IgD-negative memory B cell (primary cell): ENCODE results near the gene CLIC1. TPM values are rescaled to one million over a fixed set of nuclear protein-coding genes. Genes with fewer than 3 reads are reported as not detected.

Experiments
- H3K27ac Mint-ChIP-seq, 3 donors: one replicate each; pipeline ENCODE4 v1.8.0; 2020 to 2022; ENCODE audit warnings: mild to moderate bottlenecking in 3 of 3, mixed read lengths in 3 of 3, moderate library complexity in 1 of 3
- H3K27me3 Mint-ChIP-seq: one replicate; pipeline ENCODE4 v1.8.0; 2021; ENCODE audit warnings: mixed read lengths
- H3K36me3 Mint-ChIP-seq: one replicate; pipeline ENCODE4 v1.8.0; 2020; ENCODE audit warnings: mild to moderate bottlenecking, mixed read lengths
- H3K4me1 Mint-ChIP-seq, 3 donors: one replicate each; pipeline ENCODE4 v1.8.0; 2020 to 2022; ENCODE audit warnings: mixed read lengths in 3 of 3, mild to moderate bottlenecking in 1 of 3
- H3K4me3 Mint-ChIP-seq, 4 donors: one replicate each; pipeline ENCODE4 v1.8.0; 2020 to 2022; ENCODE audit warnings: mild to moderate bottlenecking in 4 of 4, mixed read lengths in 4 of 4, moderate library complexity in 3 of 4
- H3K9me3 Mint-ChIP-seq, 3 donors: one replicate each; pipeline ENCODE4 v1.8.0; 2020 to 2021; ENCODE audit warnings: mixed read lengths in 3 of 3, mild to moderate bottlenecking in 1 of 3
- polyA plus RNA-seq: library from polyadenylated mRNA; unstranded; fragments of 300-500 nt; fragmentation: Illumina TruSeq; gene quantifications from one replicate; pipeline ENCODE4 v1.2.3, GENCODE V29; 2021

The CLIC1 gene
- polyA plus RNA-seq, 1 donor from 2014 or later: 861 TPM

DNA sequence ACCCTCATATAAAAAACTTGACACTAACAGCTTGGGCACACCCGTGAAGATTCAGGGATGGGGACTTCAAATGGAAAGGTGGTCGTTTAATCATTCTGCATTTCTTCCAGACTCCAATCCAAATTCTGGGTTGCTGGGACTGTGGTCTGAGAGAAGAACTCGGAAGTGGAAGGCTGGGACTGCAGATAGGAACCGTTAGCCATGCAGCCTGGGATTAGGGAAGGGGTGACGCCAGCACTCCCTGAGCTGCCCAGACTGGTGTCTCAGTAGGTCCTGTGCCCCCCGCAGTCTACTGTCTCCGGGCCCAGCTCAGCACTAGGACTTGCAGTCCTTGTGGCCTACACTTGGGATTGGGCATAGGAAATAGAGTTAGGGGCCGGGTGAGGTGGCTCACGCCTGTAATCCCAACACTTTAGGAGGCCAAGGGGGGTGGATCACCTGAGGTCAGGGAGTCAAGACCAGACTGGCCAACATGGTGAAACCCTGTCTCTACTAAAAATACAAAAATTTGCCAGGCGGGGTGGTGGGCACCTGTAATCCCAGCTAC lies 511 bp upstream of the CLIC1 start:
- Mint-ChIP-seq H3K4me1 (peaks cover 32 to 48% (median 45%) of the 10 kb centered on the region in 3 donors), H3K27ac (peak overlapping the region; percentile 0 to 95 (median 93)), H3K36me3 (peaks cover 3% of the 10 kb centered on the region), H3K27me3 (no peaks in the 10 kb centered on the region), H3K9me3 (no peaks in the 10 kb centered on the region), H3K4me3 (peak overlapping the region; percentile 93 to 99 (median 98))

DNA sequence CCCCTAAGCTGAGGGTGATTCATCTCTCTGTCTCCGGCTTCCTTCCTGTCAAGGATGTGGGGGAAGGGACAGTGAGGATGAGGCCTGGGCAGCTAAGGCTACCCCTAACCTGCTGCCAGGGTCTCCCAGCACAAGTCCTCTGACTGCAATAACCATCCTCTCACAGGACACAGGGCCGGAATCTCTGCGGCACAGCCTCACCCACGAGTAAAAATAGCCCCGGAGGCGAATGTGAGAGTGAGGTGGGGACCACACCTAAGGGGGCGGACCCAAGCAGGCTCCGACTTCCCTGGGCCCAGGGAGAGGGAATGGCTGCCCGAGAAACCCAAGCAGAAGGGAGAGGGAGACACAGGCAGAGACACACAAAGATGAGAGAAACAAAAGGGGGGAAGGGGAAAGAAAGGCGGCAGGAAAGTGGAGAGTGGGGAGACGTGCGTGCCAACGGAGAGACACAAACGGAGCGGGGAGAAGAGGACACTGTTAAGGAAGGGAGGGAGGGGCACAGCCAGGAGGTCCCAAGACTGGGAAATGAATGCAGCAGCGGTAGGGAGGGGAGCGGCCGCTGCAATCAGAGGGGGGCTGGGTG lies 1.4 kb downstream of the CLIC1 start:
- Mint-ChIP-seq H3K9me3 (no peaks in the 10 kb centered on the region), H3K27ac (peak overlapping the region; percentile 93 to 98 (median 95)), H3K27me3 (no peaks in the 10 kb centered on the region), H3K4me3 (peak overlapping the region; percentile 93 to 99 (median 98)), H3K4me1 (peaks cover 31 to 46% (median 43%) of the 10 kb centered on the region in 3 donors), H3K36me3 (peaks cover 5% of the 10 kb centered on the region)

DNA sequence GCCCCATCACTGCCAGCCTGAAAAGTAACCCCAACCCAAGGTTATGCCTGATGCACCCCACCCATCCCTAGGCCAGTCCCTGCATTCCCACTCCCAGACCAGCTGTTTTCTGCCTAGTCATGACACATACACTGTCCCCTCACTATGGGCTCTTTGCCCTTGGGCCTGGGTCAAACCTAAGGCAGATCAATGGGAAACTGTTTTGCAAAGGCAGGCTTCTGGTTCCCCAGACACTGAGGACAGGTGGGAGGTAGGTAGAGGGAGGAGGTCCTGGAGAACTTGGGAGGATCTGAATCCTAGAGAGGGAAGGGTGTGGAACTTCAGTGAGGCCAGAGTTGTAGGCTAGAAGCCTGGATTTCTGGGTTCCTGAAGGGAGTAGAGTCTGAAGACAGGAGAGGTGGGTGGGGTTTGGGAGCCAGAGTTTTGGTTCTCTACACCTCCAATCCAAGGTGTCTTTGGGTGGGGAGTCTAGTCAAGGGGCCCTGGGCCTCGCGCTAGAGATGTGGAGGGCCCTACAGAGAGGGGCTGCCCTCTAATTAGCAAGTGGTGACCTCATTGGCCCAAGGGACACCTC lies 2.0 kb downstream of the CLIC1 start:
- H3K27me3 Mint-ChIP-seq: no peaks in the 10 kb centered on the region
- no peaks in the 10 kb centered on the region for H3K9me3 Mint-ChIP-seq
- peak overlapping the region; percentile 93 to 98 (median 95) for H3K27ac Mint-ChIP-seq
- peaks cover 26 to 43% (median 42%) of the 10 kb centered on the region in 3 donors for H3K4me1 Mint-ChIP-seq
- H3K4me3 Mint-ChIP-seq: peak overlapping the region; percentile 93 to 99 (median 98)
- peaks cover 5% of the 10 kb centered on the region for H3K36me3 Mint-ChIP-seq

DNA sequence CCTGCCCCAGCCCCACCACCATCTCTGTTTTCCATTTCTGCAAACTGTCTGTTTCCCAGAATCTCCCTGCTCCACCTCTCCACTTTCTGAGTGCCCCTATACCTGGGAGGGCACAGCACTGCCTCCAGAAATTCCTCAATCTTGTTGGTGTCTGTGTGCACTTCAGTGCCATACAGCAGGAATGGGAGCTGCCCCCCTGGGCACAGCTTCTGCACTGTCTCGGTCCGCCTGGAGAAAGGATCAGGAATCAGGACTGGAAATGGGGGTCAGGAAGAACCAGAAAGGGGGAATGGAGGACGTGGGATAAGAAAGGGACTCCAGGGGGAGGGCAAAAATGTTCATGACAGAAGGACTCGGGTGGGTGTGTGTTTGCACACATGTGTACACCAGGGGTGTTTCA lies 2.6 kb downstream of the CLIC1 start:
- Mint-ChIP-seq H3K9me3 (no peaks in the 10 kb centered on the region), H3K27ac (peak overlapping the region in 2 of 3 donors; percentile 76 to 93), H3K36me3 (peaks cover 5% of the 10 kb centered on the region), H3K4me1 (peaks cover 25 to 40% (median 40%) of the 10 kb centered on the region in 3 donors), H3K27me3 (no peaks in the 10 kb centered on the region), H3K4me3 (peak overlapping the region; percentile 65 to 98 (median 95))

DNA sequence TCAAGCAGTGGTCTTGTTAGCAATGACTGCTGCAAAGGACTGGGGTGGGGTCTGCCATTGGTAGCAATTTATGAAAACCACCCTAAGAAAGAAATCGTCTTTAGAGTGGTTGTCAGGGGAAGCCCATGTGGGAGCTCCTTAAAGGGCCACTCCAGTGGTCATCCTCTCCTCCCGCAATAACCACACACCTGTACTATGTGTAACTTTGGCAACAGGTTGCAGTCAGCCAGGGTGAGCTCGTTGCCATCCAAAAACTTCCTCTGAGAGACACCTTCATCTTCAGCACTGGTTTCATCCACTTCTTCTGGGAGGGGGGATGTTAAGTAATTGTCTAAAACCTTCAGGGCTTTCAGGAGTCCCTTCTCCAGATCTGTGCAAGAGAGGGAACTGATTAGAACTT lies 4.3 kb downstream of the CLIC1 start:
- Mint-ChIP-seq H3K27me3 (no peaks in the 10 kb centered on the region), H3K4me3 (peak overlapping the region in 2 of 4 donors; percentile 54 to 97), H3K27ac (peak overlapping the region in 1 of 3 donors; percentile 54), H3K9me3 (no peaks in the 10 kb centered on the region), H3K4me1 (peaks cover 18 to 40% (median 35%) of the 10 kb centered on the region in 3 donors), H3K36me3 (peaks cover 10% of the 10 kb centered on the region)

DNA sequence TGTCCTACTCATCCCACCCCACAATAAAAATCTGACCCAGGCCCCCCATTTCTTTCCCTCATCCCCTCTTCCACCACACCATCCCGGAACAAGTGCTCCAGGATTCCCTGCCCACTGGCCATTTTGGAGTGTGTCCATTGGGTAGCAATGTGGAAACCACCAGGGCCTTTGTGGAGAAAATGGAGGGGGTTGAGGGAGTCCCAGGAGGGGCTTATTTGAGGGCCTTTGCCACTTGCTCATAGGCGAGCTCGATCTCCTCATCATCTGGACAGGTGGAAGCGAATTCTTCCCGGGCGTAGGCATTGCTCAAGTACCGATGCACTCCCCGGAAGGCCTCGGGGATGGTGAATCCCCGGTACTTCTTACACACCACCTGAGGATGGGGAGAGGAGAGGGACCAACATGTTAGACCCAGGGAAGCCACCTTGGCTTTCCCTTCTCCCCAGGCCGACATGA lies 5.7 kb downstream of the CLIC1 start:
- Mint-ChIP-seq H3K27me3 (no peaks in the 10 kb centered on the region), H3K4me1 (peaks cover 23 to 47% (median 42%) of the 10 kb centered on the region in 3 donors), H3K9me3 (no peaks in the 10 kb centered on the region), H3K27ac (peak overlapping the region; percentile 94 to 97 (median 96)), H3K4me3 (peak overlapping the region; percentile 94 to 99 (median 97)), H3K36me3 (peaks cover 20% of the 10 kb centered on the region)

DNA sequence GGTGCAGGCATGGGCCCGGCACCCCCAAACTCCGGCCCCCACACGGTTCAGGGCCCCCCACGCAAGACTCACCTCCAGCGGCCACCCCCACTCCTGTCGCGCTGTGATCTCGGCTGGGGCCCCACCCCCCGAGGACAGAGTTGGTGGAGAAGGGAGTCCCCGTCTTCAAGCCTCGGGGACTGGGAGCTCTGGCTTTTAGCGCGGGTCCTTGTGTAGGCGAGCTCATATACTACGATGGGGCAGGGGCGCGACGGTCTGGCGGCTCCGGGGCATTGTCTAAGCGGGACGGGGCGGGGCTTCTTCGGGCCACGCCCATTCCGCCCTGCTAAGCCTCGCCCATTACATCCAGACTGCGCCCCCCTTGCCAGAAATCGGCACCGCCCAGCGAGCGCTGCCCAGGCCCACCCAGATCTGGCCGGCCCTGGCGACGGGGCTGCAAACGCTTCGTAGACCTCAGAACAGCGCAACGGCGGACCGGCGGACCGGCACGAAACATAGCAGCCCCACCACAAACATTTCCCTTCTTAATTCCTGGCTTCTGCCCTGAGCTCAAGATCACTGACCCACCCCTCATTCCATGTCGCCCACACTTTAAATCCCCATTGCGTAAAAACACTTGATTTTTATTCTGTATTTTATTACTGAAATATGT lies 6.2 kb downstream of the CLIC1 start:
- Mint-ChIP-seq H3K4me1 (peaks cover 25 to 47% (median 42%) of the 10 kb centered on the region in 3 donors), H3K27ac (peak overlapping the region; percentile 94 to 97 (median 96)), H3K4me3 (peak overlapping the region; percentile 94 to 99 (median 97)), H3K36me3 (peaks cover 20% of the 10 kb centered on the region), H3K27me3 (no peaks in the 10 kb centered on the region), H3K9me3 (no peaks in the 10 kb centered on the region)

DNA sequence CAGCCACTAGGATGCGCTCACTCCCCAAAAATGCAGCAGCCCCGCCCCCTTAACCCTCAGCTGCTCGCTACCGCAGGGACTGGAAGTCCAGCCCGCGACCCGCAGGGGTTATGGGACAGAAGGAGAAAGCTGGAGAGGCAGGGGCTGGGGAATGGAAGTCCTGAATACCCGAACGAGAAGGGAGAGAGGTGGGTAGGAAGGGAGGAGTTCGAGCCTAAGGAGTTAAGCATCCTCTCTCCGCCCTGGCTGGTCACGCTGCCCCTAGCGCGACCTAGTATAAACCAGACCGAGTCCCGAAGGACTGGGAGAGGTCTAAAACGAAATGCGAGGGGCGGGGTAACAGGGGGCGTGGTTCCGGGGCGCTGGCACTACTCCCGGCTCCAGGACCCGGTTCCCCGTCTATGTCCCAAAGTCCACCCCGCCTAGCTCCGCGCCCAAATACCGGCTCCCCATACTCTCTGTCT lies 6.8 kb downstream of the CLIC1 start:
- peaks cover 21% of the 10 kb centered on the region for H3K36me3 Mint-ChIP-seq
- H3K4me1 Mint-ChIP-seq: peaks cover 25 to 47% (median 42%) of the 10 kb centered on the region in 3 donors
- no peaks in the 10 kb centered on the region for H3K27me3 Mint-ChIP-seq
- no peaks in the 10 kb centered on the region for H3K9me3 Mint-ChIP-seq
- peak overlapping the region; percentile 94 to 97 (median 96) for H3K27ac Mint-ChIP-seq
- H3K4me3 Mint-ChIP-seq: peak overlapping the region; percentile 94 to 99 (median 97)

DNA sequence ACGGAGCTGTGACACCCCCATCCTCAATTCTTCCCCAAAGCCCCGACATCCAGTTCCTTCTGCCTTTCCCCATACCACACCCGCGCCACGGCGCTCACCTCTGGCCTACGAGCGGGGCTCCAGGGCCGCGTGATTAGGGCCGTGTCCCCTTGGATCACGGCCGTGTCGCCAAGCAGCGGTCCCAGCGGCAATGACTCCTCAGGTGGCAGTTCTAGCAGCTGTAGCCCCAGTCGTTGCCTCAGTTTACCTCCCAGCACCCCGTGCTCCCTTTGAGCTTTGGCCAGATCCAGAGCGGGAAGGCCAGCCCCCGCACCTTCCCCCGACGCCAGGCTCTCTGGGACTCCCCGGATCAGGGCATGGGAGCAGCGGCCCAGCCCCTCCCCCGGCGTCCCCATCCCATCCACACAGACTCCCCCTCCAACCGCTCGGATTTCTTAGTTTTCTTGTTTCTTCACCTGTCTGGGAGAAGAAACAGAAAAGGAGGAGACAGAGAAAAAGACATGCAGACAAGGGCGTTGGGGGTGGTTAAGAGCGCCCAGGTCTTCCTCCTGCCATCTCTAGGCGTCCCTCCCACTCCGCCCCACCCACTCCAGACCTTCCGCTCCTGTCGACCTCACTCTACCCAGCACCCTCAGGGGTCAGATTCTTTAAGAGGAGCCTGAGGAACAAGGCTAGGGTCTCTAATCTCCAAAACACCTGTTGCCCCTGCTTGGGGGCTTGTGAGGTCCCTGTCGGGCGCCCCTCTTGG lies 7.4 kb downstream of the CLIC1 start, which contains the start of gene DDAH2:
Gene DDAH2 (minus strand): TSS at position 533 of the 748 bp plus-strand sequence. CDS start 138 bp downstream, at position 395.
- H3K4me3 Mint-ChIP-seq: peak within 1 kb of the TSS; percentile 94 to 99 (median 97)
- no peaks in the 10 kb centered on the region for H3K27me3 Mint-ChIP-seq
- no peaks in the 10 kb centered on the region for H3K9me3 Mint-ChIP-seq
- peaks cover 25 to 45% (median 42%) of the 10 kb centered on the region in 3 donors for H3K4me1 Mint-ChIP-seq
- peaks cover 24% of the 10 kb centered on the region for H3K36me3 Mint-ChIP-seq
- peak within 1 kb of the TSS; percentile 94 to 97 (median 96) for H3K27ac Mint-ChIP-seq

DNA sequence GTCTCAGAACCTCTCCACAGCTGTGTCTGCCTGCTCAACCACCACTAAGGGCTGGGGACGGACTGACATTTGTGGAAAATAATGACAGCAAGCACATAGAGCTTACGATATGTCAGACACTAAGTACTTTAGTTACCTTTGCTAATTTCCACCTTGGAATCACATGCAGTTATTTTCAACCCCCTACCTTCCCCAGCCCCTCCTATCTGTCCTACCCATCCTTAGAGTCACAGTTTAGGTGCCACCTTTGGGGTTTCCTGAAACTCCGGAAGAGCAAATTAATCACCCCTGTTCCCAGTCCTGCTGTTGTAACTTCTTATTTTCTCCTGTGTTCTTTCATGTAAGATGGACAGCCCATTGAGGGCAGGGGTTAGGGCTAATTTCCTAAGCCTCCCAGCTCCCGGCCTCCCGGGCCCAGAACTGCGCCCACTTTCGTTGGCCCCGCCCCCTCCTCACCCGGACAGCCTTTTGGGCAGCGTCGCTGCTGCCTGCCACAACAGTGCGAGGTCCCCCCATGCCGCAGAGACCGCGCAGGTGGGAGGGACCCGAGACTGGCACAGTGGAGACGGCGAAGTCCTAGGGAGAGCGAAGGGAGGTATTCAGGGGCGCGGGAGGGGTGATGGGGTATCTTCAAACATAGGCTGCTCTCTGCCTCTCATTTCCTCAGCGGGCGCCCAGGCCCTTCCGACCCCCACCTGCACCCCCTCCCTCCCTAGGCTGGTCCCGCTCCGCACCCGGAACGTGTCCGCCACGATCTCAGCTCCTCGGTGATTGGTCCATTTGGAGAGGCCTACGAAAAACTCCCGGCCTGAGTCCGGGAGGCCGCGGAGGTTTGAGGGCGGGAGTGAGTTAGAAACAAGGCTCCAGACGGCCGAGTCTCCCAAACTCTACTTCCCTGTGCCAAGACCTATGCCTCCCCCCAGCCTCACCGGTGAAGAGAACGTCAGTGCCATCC lies 8.3 kb downstream of the CLIC1 start:
- Mint-ChIP-seq H3K27ac (peak overlapping the region; percentile 81 to 97 (median 95)), H3K27me3 (no peaks in the 10 kb centered on the region), H3K36me3 (peaks cover 22% of the 10 kb centered on the region), H3K4me1 (peaks cover 25 to 39% (median 36%) of the 10 kb centered on the region in 3 donors), H3K9me3 (no peaks in the 10 kb centered on the region), H3K4me3 (peak overlapping the region; percentile 93 to 97 (median 95))

DNA sequence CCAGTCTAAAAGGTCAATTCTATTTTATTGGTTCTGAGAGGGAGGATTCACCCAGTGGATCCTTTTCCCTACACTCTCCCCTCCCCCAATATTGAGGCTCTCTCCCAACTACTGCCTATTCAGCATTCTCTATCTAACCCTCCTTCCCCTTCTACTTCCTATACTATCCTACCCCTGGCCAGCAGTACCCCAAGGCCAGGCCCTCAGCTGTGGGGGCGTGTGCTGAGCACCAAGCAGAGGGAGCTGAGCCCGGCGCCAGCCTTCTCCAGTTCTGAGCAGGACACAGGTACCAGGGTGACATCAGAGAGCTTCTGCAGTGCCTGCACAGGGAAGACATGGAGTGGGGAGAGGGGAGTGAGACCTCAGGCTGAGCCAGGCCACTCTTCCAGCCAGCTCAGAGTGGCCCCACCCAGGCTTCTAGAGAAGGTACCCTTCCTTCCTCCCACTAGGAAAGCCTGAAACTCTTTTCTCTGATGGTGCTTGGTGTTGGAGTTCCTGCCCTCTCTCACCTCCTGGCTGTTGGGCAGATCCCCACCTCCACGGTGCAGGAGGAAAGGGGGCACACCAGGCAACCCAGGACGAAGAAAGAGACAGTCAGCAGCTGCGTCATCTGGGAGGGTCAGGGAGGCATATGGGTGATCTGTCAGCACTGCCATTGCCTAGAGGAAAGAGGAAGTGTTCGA lies 9.2 kb downstream of the CLIC1 start:
- peak overlapping the region; percentile 80 to 95 (median 81) for H3K27ac Mint-ChIP-seq
- H3K27me3 Mint-ChIP-seq: no peaks in the 10 kb centered on the region
- no peaks in the 10 kb centered on the region for H3K9me3 Mint-ChIP-seq
- H3K4me1 Mint-ChIP-seq: peaks cover 25 to 38% (median 38%) of the 10 kb centered on the region in 3 donors
- H3K4me3 Mint-ChIP-seq: peak overlapping the region; percentile 85 to 96 (median 94)
- H3K36me3 Mint-ChIP-seq: peaks cover 22% of the 10 kb centered on the region

DNA sequence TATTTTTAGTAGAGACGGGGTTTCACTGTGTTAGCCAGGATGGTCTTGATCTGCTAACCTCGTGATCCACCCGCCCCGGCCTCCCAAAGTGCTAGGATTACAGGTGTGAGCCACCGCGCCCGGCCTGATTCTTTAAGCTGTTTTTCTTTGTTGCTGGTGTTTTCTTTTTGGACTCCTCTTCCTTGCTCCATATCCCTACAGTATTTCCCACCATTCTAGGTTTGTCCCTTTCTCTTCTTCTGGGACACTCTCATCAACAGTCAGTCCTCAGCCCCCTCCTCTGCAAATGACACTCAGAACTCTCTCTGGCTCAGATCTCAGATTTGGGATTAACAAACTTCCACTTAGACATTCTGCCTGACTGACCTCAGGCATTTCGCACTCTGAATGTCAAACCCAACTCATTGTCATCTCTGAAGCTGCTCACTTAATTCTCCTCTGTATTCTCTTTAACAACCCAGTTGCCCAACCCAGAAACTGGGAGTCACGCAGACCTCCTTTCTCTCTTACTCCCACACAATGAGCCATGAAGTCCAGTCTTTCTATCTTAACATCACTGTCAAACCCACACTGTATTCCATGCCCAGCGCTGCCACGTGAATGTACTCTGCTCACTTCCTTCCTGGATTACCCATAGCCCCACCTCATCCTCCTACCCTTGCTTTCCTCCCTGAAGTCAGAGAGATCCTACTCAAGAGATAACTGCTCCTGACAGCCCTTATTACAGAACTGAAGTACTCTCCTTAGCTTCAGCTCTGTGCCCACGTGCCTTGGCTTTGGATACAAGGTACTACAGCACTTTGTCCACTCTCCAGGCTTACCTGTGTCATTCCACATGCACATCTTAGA lies 10.6 kb downstream of the CLIC1 start:
- H3K4me3 Mint-ChIP-seq: peak overlapping the region in 1 of 4 donors; percentile 53
- H3K27me3 Mint-ChIP-seq: no peaks in the 10 kb centered on the region
- H3K27ac Mint-ChIP-seq: peak overlapping the region in 2 of 3 donors; percentile 80 to 82
- peaks cover 22% of the 10 kb centered on the region for H3K36me3 Mint-ChIP-seq
- no peaks in the 10 kb centered on the region for H3K9me3 Mint-ChIP-seq
- peaks cover 25 to 38% (median 36%) of the 10 kb centered on the region in 3 donors for H3K4me1 Mint-ChIP-seq
